RKO (cell line): ENCODE data around the gene POU6F2.
"Not testable (repeated sequence)": the region's sequence is repeated elsewhere in the genome, so short reads cannot be mapped to it uniquely, and the experiment has no call there.

Source experiments
- DNase-seq: peaks from one replicate; pipeline ENCODE4 v3.0.0-alpha.2; 2016; ENCODE audit warnings: low spot score

Gene POU6F2

DNA sequence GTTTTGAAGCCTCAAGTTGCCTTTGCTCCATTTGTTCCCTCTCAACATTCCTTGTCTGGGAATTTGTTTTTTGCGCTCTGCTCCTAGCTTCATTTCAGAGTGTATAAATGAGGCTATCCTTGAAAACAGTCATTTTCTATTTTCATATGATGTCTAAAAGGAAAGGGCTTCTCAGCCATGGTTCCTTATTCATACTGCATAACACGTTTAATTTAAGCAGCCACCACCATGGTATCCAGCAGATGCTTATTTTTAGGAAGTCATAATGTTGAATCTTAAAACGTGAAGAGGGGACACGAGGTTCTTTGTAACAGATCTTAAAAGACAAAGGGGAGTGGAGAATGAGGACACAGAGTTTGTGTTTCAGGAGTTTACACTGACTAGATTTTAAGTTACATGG lies 14.5 kb downstream of the POU6F2 start:
- no peak for DNase-seq

DNA sequence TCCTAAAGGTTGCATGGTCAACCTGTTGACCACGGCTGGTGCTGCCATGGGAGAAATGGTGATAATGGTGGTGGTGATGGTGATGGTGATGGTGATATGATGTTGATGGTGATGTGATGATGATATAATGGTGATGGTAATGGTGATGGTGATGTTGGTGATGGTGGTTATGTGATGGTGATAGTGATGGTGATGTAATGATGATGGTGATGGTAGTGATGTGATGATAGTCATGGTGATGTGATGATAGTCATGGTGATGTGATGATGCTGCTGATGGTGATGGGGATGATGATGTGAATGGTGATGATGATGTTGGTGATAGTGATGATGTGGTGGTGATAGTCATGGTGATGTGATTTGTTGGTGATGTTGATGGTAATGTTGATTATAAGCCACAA lies 23.9 kb downstream of the POU6F2 start:
- DNase-seq: no peak

DNA sequence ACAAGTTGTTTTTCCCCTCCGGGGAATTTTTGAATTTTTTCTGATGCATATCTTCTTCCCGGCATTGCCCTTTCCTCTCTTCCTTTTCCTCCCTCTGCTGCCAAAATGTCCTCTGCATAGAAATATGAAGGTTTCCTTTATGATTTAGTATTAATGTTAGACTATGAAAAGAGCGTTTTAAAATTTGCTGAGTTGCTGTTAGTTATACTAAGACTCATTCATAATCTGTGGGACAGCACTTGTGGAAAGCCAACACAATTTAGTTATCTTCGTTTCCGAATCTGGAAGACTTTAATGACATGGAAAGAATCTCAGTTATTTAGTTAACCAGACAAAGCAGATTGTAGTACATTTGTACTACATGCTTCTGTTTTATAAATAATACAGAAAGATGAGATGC lies 25.0 kb downstream of the POU6F2 start:
- no peak for DNase-seq

DNA sequence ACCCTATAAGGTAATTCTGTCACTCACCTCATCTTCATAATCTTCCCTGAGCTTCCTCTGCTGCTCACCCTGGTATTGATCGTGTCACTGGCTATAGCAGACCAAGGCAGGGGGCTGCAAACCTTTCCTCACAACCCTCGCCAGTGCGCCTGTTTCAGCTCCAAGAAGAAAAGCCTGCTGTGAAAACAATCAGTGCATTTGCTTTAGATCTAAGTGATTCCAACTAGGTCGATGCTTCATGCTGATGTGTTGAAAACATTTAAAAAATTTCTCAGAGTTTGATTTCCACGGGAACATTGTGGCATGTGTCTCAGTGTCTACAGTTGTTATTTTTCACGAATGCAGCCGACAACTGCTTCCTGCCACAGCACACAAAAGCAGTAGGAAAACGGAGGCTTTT lies 27.3 kb downstream of the POU6F2 start:
- DNase-seq: no peak

DNA sequence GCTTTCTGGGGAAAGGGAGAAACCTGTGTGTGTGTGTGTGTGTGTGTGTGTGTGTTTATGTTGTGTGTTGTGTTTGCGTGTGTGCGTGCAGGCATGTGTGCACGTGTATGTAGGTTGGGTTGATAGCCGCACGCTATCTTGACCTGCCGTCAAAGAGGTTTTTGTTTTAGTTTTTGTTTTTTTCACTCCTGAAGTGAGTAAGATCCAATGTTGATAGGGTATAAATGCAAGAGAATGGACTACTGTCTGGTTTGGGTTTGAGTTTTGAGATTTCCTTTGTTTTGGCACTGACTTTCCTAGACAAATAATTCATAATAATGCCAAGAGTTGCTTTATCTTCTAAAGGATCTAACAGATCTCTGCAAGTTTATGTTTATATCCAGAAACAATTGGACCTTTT lies 27.8 kb downstream of the POU6F2 start:
- no peak for DNase-seq

DNA sequence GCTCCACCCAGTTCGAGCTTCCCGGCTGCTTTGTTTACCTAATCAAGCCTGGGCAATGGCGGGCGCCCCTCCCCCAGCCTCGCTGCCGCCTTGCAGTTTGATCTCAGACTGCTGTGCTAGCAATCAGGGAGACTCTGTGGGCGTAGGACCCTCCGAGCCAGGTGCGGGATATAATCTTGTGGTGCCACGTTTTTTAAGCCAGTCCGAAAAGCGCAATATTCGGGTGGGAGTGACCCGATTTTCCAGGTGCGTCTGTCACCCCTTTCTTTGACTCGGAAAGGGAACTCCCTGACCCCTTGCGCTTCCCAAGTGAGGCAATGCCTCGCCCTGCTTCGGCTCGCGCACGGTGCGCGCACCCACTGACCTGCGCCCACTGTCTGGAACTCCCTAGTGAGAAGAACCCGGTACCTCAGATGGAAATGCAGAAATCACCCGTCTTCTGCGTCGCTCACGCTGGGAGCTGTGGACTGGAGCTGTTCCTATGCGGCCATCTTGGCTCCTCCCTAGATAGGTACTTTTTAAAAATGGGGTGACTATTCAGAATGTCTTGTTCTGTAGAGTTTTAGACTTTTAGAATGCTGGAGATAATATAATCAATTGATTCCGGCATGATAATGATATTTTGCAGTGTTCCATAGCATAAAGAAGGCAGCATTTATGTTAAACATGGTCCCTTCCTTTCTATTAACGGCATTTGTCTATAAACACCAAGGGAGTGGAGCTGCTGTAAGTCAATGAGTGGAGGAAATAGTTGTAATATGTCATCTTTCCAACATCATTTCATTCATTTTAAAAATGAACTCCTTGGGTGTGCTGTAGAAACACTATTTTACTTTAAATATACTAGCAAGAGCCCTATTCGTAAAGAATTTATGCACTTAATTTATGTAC lies 35.6 kb downstream of the POU6F2 start:
- DNase-seq: not testable (repeated sequence)

DNA sequence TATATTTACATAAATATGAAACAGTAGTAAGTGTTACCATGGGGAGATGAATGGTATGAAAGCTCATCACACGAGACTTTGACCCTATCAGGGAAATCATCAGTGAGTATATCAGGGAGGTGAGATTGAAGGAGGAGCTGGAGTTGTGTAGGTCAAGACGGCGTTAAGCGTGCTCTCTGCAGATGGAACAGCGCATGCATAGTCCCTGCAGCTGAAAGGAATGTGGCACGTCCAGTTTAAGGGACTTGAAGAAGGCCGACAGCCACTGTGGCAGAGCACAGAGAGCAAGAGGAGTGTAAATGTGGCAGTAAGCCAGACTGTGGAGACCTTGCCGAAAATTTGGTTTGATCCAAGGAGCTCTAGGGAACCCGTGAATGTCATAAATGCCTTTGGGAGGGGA lies 38.9 kb downstream of the POU6F2 start:
- DNase-seq: no peak

DNA sequence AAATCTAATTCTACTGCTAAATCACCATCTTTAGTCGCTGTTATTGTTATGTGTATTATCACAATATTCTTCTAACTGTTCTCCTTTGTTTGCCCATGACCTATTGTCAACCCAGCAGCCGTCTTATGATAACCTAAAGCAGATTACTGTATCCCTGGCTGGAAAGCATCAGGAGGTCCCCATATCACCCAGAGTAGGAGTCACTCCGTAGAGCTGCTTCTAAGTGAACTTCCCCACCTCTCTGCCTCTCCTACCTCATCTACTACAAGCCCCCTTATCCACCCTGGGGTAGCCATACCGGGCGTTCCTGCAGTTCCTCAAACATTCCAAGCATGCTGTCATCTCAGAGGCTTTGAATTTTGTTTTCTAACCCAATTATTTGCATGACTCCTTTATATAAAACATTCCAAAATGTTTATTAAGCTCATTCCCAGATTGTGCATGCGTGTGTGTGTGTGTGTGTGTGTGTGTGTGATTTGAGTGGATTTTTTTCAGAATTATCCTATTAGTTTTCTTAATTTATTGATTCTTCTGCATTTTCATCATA lies 39.7 kb downstream of the POU6F2 start:
- no peak for DNase-seq

DNA sequence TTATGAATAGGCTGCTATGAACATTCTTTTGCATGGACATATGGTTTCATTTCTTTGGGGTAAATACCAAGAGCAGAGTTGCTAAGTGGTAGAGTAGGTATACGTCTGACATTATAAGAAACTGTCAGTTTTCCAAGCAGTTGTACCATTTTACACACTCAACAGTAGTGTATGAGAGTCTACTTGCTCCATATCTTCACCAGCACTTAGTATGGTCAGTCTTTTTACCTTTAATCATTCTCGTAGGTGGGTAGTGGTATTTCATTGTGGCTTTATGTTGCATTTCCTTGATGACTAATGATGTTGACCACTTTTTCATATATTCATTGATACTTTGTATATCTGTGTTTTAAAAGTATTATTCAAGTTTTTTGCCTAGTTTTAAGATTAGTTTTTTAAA lies 45.1 kb downstream of the POU6F2 start:
- no peak for DNase-seq

DNA sequence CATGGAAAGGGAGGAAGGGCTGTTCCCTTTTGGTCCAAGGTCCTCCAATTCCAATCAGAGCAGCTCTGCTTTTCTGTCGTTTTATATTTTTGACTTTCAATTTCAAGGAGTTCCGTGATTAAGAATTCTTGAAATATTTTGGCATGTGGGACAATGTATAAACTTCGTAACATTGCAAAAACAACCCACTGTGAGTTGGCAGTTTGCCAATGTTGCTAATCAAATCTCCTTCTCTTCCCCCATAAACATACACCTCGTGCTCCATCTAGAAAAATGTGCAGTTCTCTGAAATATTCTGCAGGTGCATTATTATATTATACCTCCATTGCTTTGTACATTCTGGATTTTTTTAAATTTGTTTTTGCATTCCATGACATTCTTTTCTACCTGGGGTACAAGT lies 49.8 kb downstream of the POU6F2 start:
- no peak for DNase-seq

DNA sequence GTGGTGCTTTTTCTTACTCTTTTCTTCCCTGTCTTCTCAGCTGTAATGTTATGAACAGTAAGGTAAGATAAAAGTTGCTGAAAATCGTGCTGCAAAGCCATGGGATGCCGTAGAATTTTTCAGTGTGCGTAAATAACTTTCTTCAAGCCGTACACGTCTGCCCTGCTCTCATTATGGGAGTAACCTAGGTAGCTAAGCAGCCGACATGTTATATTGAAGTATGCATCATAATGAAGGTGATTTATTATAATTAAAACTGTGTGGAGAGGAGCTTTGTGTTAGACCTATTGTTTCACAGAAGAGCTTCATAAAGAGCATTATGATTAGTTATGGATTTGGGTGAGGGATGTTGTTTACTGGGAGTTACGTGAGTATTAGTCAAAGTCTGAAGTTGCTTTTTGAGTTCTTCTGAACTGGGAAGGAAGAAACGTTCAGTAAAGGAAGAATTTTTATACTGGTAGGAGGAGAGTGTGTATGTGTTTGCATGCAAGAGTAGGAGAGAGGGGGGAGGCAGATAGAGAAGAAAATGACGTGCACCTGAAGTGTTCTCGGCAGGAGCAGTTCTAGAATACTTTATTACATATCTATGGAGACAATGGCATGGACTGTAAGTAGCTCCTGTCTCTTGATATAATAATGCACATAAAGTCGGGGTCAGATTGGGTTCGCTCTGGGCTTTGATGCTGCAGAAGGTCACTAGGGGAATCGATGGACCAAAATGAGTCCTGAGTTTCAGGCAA lies 56.3 kb downstream of the POU6F2 start:
- no peak for DNase-seq

DNA sequence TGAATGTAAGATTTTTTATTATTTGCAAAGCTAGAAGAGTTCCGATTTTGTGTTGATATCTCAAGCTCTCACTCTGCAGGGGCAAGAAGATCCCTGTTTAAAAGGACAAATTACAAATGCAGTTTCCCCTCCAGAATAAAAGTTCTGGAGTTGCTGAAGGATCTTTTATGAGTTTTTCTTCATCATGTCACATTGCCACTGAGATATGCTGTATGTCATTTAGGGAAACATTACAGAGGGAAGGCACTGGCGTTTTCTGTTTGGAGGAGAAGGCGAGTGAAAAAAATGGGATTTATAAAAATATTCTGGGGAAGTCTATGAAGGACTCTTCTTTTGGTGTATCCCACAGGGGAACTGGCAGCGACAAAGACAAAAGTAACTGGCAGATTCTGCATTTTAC lies 57.4 kb downstream of the POU6F2 start:
- DNase-seq: no peak

DNA sequence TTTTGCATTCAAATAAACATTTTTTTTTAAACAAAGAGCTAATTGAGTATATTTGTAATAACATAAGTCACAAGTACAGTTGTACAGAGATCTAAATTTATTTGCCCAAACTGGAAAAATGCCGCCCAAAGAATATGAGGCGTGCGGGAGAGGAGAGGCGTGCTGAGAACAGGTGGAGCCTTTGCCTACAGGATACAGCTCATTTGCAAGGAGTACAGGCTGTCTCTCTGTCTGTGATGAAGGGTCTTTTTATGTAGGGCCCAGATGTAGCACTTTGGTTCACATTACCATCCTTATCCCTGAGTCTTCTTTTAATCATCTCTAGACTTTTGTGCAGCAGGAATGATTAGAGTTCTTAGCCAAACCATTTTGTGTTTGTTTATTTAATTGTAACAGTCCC lies 58.2 kb downstream of the POU6F2 start:
- DNase-seq: no peak

DNA sequence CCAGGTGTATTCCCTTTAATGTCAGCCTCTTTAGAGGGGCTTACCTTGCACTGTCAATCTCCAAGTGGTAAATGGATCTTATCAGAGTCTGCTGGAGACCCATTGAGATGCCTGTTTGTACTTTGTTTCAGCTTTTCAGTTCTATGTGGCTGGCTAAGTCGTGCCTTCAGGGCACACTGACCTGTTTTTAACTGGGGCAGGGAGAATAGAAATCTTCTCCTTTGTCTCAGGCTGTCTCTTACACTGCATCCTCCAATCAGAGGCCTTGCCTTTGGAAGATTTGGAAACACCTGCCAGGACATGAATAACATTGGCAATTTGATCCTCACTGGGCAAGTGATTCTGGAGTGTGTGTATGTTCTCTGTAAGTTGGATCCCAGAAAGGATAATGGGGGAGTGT lies 65.0 kb downstream of the POU6F2 start:
- no peak for DNase-seq

DNA sequence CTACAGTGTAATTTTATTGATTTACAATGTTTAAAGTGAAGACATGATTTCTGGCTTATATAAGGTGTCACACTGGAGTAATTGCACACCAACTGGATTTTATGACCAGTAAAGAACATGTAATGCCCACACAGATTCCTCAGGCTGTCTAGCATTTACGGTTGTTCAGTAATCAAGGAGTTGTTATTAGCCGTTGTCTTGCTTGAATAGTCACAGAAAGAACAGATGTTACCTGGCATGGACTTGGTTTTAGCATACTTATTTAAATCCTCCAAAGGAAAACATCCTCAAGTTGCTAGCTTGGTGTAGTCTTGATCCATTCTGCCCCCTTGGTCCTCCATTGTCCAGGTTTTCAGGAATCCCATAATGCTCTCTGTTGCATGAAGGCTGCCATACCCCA lies 65.8 kb downstream of the POU6F2 start:
- no peak for DNase-seq

DNA sequence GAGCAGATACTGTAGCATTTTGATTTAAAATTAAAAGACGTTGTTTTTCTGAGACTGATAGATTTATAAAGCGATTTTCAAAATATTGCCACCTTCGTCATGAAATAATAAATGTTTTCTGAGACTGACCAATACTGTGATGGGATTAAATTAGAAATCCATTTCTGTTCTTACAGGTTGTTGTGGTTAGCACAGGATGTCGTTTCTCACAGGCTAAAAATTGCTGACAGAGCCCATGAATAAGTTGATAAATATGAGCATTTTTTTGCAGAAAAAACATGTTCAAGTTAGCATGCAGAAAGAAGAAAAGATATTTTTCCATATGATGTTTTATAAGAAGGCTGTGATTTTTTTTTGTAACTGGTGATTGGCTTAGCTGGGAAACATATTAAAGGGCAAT lies 66.8 kb downstream of the POU6F2 start:
- DNase-seq: no peak

DNA sequence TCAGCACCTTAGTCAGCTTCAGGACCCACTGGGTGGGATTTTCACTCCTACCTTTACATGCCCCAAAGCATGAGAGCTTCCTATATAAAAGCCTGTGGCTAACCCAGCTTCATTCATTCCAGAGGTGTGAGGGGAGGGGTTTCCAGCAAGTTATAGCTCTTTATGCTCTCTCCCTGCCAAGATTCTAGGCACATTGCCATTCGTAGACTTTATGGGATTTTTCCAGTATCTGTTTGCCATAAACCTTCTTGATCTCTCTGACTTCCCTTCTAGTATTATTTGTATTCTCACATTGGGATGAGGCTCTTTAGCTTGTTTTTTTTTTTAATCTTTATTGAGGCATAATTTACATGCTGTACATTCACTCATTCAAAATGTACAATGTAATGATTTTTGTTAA lies 67.5 kb downstream of the POU6F2 start:
- no peak for DNase-seq

DNA sequence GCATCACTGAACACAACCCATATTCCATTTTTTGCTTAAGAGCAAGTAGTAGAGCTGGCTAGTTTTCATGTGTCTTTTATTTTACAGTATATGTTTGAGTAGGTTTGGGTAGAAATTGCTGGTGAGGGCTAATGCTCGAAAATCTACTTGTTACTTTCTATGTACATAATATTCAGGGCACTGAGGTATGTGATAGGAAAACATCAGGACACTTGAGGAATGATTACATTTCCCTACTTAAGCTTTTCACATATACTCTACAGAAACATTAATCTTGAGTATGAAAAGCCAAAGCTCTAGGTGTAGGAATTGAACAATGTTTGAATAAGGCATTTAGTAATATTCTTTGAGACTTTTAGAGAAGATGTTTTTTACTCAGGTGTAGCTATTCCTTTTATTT lies 73.6 kb downstream of the POU6F2 start:
- DNase-seq: no peak

DNA sequence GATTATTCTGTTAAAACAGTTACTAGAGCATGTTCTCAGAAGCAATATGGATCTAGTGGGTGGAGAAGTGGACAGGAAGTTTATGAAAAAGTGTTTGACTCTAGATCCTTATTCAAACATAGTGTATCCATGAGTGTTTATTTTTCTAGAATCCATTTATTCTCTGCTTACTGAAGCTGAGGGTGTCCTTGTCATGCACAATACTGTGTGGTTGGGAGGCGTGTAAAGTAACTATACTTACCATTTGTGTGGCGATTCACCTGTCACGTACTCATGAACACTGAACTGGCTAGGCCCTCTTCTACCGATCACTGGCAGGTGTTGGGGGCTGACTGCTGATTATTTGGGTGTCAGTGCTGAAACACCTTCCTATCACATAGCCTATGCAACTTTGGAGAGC lies 74.0 kb downstream of the POU6F2 start:
- DNase-seq: no peak

DNA sequence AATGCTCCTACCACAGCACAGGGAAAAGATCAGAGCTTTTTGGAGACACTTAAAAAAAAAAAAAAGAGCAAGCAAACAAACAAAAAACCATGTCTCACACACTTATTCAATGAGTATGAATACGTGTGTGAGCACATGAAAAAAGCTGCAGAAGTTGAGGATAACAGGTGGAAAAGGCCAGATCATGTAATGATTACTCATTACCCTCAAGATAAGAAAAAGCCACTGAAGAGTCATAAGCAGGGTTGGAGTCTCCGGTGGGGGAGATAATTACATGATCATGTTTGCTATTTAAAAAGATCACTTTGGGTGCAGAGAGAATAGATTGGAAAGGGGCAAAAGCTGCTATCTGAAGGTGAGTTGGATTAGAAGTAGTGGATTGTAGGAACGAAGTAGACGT lies 77.0 kb downstream of the POU6F2 start:
- DNase-seq: peak; percentile 30

DNA sequence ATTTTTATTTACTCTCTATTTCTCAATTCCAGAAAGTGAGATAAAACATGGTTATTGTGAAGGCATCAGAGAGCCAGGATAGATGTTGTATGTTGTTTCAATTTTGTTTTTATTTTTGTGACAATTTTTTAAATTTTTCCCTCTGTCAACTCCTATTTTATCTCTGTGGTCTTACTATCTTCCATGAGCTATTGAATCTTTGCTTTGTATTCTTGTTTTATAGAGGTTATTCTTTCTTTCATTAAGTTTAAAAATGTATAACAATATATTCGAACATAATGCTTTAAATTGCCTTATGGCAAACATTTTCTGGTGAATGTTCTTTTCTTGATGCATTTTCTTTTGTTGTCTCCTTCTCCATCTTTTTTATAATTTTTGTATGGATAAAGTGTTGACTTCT lies 78.4 kb downstream of the POU6F2 start:
- DNase-seq: no peak

DNA sequence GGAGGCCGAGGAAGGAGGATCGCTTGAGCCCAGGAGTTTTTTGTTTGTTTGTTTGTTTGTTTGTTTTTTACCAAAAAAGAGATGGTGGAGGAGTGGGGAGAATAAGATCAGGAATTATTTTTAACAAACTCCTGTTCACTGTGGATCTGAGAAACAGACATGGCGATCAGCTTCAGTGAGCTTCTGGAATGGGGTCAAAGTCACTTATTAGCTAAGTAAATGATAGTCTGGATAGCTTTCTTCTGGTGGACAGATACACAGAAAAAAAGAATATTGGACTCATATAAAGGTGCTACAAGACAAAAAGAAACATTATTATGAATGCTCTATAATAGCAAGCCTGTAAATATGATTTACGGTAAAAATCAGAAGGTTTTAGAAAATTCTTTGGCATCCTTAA lies 85.1 kb downstream of the POU6F2 start:
- DNase-seq: no peak

DNA sequence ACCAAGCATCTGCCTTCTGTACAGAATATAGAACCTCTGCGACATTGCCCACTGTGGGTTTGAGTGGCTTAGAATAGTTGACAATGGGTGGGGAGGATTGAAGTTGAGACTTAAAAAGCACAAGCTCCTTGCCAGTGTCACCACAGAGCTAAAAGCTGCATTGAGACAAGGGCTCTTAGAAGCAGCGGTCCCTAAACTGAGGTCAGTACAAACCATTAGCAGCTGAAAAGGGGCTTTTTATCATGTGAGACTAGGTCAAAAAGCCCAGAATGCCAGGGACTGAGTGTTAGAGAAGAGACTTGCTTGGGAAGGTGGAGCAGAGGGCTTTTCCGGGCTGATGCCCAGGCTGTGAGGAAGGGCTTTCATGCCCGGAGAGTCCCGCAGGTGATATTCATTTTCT lies 91.3 kb downstream of the POU6F2 start:
- no peak for DNase-seq
